ENCODE data around the gene PXDN.
"Not testable (repeated sequence)": the region's sequence is repeated elsewhere in the genome, so short reads cannot be mapped to it uniquely, and the experiment has no call there.

PXDN gene

DNA sequence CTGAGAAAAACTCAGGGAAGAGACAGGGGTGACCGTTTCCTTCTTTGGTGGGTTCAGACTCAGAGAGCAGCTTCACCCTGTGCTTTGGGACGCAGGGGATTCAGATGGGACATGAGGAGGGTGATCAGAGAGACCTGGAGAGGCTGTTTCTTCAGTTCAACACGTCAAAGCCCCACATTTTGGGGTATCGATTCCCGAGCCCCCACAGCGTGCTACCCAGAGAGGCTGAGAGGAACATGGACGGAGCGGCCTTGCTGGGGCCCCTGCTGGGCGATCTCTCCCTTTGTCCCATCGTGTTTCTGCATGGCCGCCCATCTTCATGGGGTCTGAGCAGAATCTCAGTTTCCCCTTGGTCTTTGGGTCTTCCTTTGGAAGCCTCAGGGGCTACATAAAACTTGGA is 38.2 kb upstream of the PXDN start:
- no peak overlapping the region for H3K9ac ChIP-seq (ENCODE audit: low read depth, low read length)

DNA sequence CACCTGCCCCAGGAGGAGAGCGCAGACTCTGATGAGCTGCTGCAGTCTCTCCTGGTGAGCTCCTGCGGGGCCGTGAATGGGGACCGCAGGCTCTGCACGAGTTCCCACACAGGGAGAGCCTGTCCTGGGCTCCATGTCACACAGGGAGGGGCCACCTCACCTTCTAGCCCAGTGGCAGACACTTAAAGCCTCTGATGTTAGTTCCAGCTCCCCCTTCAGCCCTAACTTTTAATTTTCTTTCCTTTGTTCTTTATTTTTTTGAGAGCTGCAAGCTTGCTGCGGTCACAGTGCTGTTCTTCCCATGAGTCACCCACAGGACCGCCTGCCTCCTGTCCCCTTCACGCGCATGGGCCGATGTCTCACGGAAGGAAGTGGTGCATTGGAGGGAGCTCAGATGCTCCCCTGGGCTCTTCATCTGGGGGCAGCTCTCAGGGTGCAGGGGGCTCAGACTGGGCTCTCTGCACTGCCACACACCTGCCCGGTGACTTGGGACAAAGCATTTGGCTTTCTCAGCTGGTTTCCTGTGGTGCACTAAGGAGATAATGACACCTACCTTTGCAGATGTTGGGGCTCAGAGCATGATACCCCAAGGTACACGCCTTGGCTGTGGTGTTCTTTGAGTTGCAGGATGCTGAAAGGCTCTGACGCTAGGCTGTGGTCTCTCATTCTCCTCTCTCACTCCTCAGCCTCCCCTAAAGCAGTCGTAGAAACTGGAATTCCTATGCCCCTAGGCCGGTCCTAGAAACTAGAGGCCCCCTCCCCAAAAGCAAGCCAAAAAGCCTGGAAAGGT is 37.2 kb upstream of the PXDN start:
- Histone ChIP-seq H3K36me3 (ENCODE audit: insufficient read depth, low read length) (no peaks in the 10 kb centered on the region), H3K9me3 (ENCODE audit: control insufficient read depth, insufficient read depth, low read length) (no peaks in the 10 kb centered on the region), H3K9ac (ENCODE audit: low read depth, low read length) (no peak overlapping the region), H3K4me1 (ENCODE audit: insufficient read depth, low read length) (no peaks in the 10 kb centered on the region)

More for the DNA sequence above, 38.2 kb upstream of the PXDN start:
- Histone ChIP-seq H3K36me3 (ENCODE audit: insufficient read depth, low read length) (no peaks in the 10 kb centered on the region), H3K9me3 (ENCODE audit: control insufficient read depth, insufficient read depth, low read length) (no peaks in the 10 kb centered on the region), H3K4me1 (ENCODE audit: insufficient read depth, low read length) (no peaks in the 10 kb centered on the region)

- Histone ChIP-seq H3K36me3 (ENCODE audit: insufficient read depth, low read length) (no peaks in the 10 kb centered on the region), H3K9ac (ENCODE audit: low read depth, low read length) (no peak overlapping the region), H3K4me1 (ENCODE audit: insufficient read depth, low read length) (no peaks in the 10 kb centered on the region; the same call in 1 of the 2 replicates), H3K9me3 (ENCODE audit: control insufficient read depth, insufficient read depth, low read length) (no peaks in the 10 kb centered on the region)
Measured at GRCh38 chr2:1780693-1781092, 36.4 kb upstream of the PXDN start.

- H3K36me3 ChIP-seq (ENCODE audit: insufficient read depth, low read length); H3K9ac ChIP-seq (ENCODE audit: low read depth, low read length); H3K9me3 ChIP-seq (ENCODE audit: control insufficient read depth, insufficient read depth, low read length); H3K4me1 ChIP-seq (ENCODE audit: insufficient read depth, low read length): not testable (repeated sequence)
Measured at GRCh38 chr2:1780054-1780453, 35.7 kb upstream of the PXDN start.

DNA sequence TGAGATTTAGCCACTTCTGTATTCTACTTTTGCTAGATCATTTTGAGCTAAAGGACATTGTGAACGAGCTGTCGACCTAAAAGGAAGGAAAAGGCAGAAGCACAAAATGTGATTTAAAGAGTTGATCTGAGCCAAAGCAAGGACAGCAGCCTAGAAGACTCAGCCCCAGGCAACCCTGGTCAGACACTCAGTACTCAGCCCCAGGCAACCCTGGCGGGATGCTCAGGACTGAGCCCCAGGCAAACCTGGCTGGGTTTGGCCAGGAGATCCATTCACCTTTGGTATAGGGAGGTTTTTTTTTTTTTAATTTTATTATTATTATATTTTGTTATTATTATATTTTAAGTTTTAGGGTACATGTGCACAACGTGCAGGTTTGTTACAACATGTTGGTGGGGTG is 34.3 kb upstream of the PXDN start:
- no peaks in the 10 kb centered on the region for H3K9me3 ChIP-seq (ENCODE audit: control insufficient read depth, insufficient read depth, low read length)
- H3K36me3 ChIP-seq (ENCODE audit: insufficient read depth, low read length), result no peaks in the 10 kb centered on the region
- H3K9ac ChIP-seq (ENCODE audit: low read depth, low read length), result no peak overlapping the region
- H3K4me1 ChIP-seq (ENCODE audit: insufficient read depth, low read length), result no peaks in the 10 kb centered on the region; the same call in 1 of the 2 replicates

GRCh38 chr2:1777781-1778180 is 33.5 kb upstream of the PXDN start:
- Histone ChIP-seq H3K4me1 (ENCODE audit: insufficient read depth, low read length) (peaks cover 2% of the 10 kb centered on the region; the same call in 1 of the 2 replicates), H3K9ac (ENCODE audit: low read depth, low read length) (no peak overlapping the region), H3K9me3 (ENCODE audit: control insufficient read depth, insufficient read depth, low read length) (no peaks in the 10 kb centered on the region), H3K36me3 (ENCODE audit: insufficient read depth, low read length) (no peaks in the 10 kb centered on the region)

DNA sequence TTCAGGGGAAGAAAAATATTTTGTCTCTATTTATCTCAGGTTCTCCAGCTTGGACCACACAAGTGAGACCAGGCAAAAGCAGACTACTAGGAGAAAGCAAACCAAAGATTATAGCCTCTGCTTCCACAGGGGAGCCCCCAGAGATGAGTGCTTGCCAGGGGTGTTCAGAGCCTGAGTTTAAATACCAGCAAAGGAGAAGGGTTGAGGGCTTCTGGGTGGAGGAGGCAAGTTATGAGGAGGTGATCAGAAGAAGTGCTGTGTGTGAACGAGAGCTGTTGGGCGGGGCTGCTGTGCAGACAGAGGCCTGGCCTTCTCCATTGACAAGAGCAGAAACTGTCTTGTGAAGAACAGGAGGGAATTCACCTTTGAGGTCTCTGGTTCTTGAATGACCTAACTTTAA is 32.8 kb upstream of the PXDN start:
- H3K4me1 ChIP-seq (ENCODE audit: insufficient read depth, low read length), result peaks cover 8% of the 10 kb centered on the region
- no peaks in the 10 kb centered on the region for H3K36me3 ChIP-seq (ENCODE audit: insufficient read depth, low read length)
- H3K9me3 ChIP-seq (ENCODE audit: control insufficient read depth, insufficient read depth, low read length), result no peaks in the 10 kb centered on the region
- H3K9ac ChIP-seq (ENCODE audit: low read depth, low read length), result no peak overlapping the region

GRCh38 chr2:1775511-1776035 is 31.3 kb upstream of the PXDN start:
- no peak overlapping the region for H3K9ac ChIP-seq (ENCODE audit: low read depth, low read length)
- H3K4me1 ChIP-seq (ENCODE audit: insufficient read depth, low read length), result peaks cover 18% of the 10 kb centered on the region
- H3K36me3 ChIP-seq (ENCODE audit: insufficient read depth, low read length), result no peaks in the 10 kb centered on the region
- no peaks in the 10 kb centered on the region for H3K9me3 ChIP-seq (ENCODE audit: control insufficient read depth, insufficient read depth, low read length)

- Histone ChIP-seq H3K9me3 (ENCODE audit: control insufficient read depth, insufficient read depth, low read length) (no peaks in the 10 kb centered on the region), H3K9ac (ENCODE audit: low read depth, low read length) (no peak overlapping the region)
Measured at GRCh38 chr2:1774929-1775328, 30.6 kb upstream of the PXDN start.

DNA sequence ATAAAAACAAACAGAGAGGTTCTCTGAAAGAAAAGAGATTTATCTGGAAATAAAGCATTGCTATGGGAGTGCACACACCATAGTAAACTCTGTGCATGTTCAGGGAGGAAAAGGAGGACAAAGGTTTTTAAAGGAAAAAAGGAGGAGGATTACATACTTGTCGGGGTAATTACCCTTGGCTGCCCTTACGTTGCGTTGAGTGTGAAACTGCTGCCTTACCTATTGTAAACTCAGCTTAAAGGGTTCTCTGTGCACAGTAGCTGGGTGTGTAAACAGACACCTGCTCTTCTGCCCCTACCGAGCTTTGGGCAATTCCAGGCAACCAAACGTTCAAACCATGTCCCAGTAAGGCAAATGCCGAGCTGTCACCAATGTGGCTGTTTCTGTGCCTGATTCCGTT is 29.6 kb upstream of the PXDN start:
- Histone ChIP-seq H3K4me1 (ENCODE audit: insufficient read depth, low read length) (peaks cover 18% of the 10 kb centered on the region), H3K9ac (ENCODE audit: low read depth, low read length) (no peak overlapping the region), H3K36me3 (ENCODE audit: insufficient read depth, low read length) (no peaks in the 10 kb centered on the region), H3K9me3 (ENCODE audit: control insufficient read depth, insufficient read depth, low read length) (no peaks in the 10 kb centered on the region)

More at GRCh38 chr2:1774929-1775328, 30.6 kb upstream of the PXDN start:
- H3K36me3 ChIP-seq (ENCODE audit: insufficient read depth, low read length), result no peaks in the 10 kb centered on the region
- peaks cover 18% of the 10 kb centered on the region for H3K4me1 ChIP-seq (ENCODE audit: insufficient read depth, low read length)

DNA sequence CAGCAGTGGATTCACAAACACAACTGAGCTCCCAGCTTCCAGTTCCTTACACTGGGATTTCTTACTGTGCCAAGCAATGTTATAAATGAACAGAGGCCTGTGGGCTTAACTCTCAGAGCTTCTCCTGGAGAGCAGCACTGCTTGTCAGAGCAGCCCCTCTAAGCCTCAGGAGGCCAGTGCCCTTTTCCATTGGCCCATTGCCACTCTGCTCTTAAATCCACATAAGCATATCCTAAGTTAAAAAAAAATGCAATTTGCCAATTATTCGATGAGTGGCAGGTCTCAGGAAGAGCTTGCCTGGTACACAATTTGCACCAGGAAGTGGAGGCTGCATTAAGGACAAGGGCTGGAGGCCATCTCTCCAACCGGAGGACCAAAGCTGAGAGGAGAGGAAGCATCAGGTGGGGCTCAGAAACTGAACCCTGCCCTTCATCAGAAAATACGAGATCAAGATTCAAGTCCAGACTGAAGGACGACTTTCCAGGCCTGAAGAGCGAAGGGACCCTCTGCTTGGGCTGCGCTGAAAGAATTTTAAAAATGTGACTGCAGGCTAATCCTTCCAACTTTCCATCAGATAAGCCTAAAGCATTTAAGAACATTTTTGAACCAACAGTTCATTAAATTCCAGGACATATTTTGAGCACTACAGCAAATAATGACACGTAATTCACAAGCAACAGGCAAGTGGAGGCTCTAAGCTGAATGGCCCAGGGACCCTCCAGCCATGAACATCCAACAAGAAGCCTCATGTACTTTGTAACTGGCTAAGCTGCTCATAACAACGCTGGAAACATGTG is 28.4 kb upstream of the PXDN start:
- H3K36me3 ChIP-seq (ENCODE audit: insufficient read depth, low read length), result no peaks in the 10 kb centered on the region
- no peak overlapping the region for H3K9ac ChIP-seq (ENCODE audit: low read depth, low read length)
- peaks cover 18% of the 10 kb centered on the region for H3K4me1 ChIP-seq (ENCODE audit: insufficient read depth, low read length)
- no peaks in the 10 kb centered on the region for H3K9me3 ChIP-seq (ENCODE audit: control insufficient read depth, insufficient read depth, low read length)

GRCh38 chr2:1771626-1772280 is 27.4 kb upstream of the PXDN start:
- Histone ChIP-seq H3K9ac (ENCODE audit: low read depth, low read length) (no peak overlapping the region), H3K4me1 (ENCODE audit: insufficient read depth, low read length) (peaks cover 23% of the 10 kb centered on the region), H3K36me3 (ENCODE audit: insufficient read depth, low read length) (no peaks in the 10 kb centered on the region), H3K9me3 (ENCODE audit: control insufficient read depth, insufficient read depth, low read length) (no peaks in the 10 kb centered on the region)

- Histone ChIP-seq H3K36me3 (ENCODE audit: insufficient read depth, low read length) (no peaks in the 10 kb centered on the region), H3K4me1 (ENCODE audit: insufficient read depth, low read length) (peaks cover 26% of the 10 kb centered on the region), H3K9me3 (ENCODE audit: control insufficient read depth, insufficient read depth, low read length) (no peaks in the 10 kb centered on the region)
Measured at GRCh38 chr2:1770566-1771380, 26.5 kb upstream of the PXDN start.

More at GRCh38 chr2:1770566-1771380, 26.5 kb upstream of the PXDN start:
- no peak overlapping the region for H3K9ac ChIP-seq (ENCODE audit: low read depth, low read length)

Data from ES-I3 (cell line).